ENCODE measurements around the gene DUSP19.
A peak's percentile ranks its signal among the peaks of the same experiment; 100 is the strongest.

DUSP19 gene

GRCh38 chr2:183078464-183079138 is at the start of gene DUSP19:
TSS of gene DUSP19 (plus strand) at chr2:183078747. CDS start at chr2:183078934, 187 bp downstream.
- no peaks in the 10 kb centered on the region for H3K36me3 ChIP-seq (ENCODE audit: insufficient read depth, low read depth, low read length)
- peak within 1 kb of the TSS; percentile 19 for H3K27ac ChIP-seq (ENCODE audit: low read length)
- peaks cover 18% of the 10 kb centered on the region; the same call in 1 of the 2 replicates for H3K4me1 ChIP-seq (ENCODE audit: insufficient read depth, low read length)
- H3K4me3 ChIP-seq (ENCODE audit: low read length) = peak within 1 kb of the TSS; percentile 87
- H3K9me3 ChIP-seq (ENCODE audit: insufficient read depth, low read depth, low read length) = no peaks in the 10 kb centered on the region
- peak within 1 kb of the TSS; percentile 69; the same call in 1 of the 2 replicates for H3K9ac ChIP-seq (ENCODE audit: low read depth, low read length)
- H3K27me3 ChIP-seq (ENCODE audit: insufficient read depth, low read length) = no peaks in the 10 kb centered on the region

- Histone ChIP-seq H3K4me1 (ENCODE audit: insufficient read depth, low read length) (peaks cover 11% of the 10 kb centered on the region), H3K9me3 (ENCODE audit: insufficient read depth, low read depth, low read length) (no peaks in the 10 kb centered on the region), H3K27ac (ENCODE audit: low read length) (no peak overlapping the region), H3K9ac (ENCODE audit: low read depth, low read length) (no peak overlapping the region), H3K4me3 (ENCODE audit: low read length) (no peak overlapping the region), H3K27me3 (ENCODE audit: insufficient read depth, low read length) (no peaks in the 10 kb centered on the region), H3K36me3 (ENCODE audit: insufficient read depth, low read depth, low read length) (no peaks in the 10 kb centered on the region)
These were observed 49.3 kb upstream of the DUSP19 start for GRCh38 chr2:183029219-183029618.

- H3K4me3 ChIP-seq (ENCODE audit: low read length) = no peak overlapping the region
- no peaks in the 10 kb centered on the region for H3K36me3 ChIP-seq (ENCODE audit: insufficient read depth, low read depth, low read length)
- no peak overlapping the region for H3K9ac ChIP-seq (ENCODE audit: low read depth, low read length)
- no peaks in the 10 kb centered on the region for H3K27me3 ChIP-seq (ENCODE audit: insufficient read depth, low read length)
- no peaks in the 10 kb centered on the region for H3K9me3 ChIP-seq (ENCODE audit: insufficient read depth, low read depth, low read length)
- peaks cover 29% of the 10 kb centered on the region for H3K4me1 ChIP-seq (ENCODE audit: insufficient read depth, low read length)
- H3K27ac ChIP-seq (ENCODE audit: low read length) = no peak overlapping the region
These were observed 46.4 kb upstream of the DUSP19 start for GRCh38 chr2:183031911-183032794.

- H3K36me3 ChIP-seq (ENCODE audit: insufficient read depth, low read depth, low read length) = no peaks in the 10 kb centered on the region
- H3K27ac ChIP-seq (ENCODE audit: low read length) = no peak overlapping the region
- H3K27me3 ChIP-seq (ENCODE audit: insufficient read depth, low read length) = peaks cover 3% of the 10 kb centered on the region; the same call in 1 of the 2 replicates
- H3K9ac ChIP-seq (ENCODE audit: low read depth, low read length) = no peak overlapping the region
- H3K9me3 ChIP-seq (ENCODE audit: insufficient read depth, low read depth, low read length) = no peaks in the 10 kb centered on the region
- H3K4me1 ChIP-seq (ENCODE audit: insufficient read depth, low read length) = peaks cover 30% of the 10 kb centered on the region
- peak overlapping the region; percentile 81; the same call in 1 of the 2 replicates for H3K4me3 ChIP-seq (ENCODE audit: low read length)
These were observed 44.6 kb upstream of the DUSP19 start for GRCh38 chr2:183033951-183034350.

GRCh38 chr2:183034806-183035205 is 43.7 kb upstream of the DUSP19 start:
- Histone ChIP-seq H3K27me3 (ENCODE audit: insufficient read depth, low read length) (peaks cover 10% of the 10 kb centered on the region), H3K4me3 (ENCODE audit: low read length) (peak overlapping the region; percentile 81), H3K9me3 (ENCODE audit: insufficient read depth, low read depth, low read length) (no peaks in the 10 kb centered on the region), H3K27ac (ENCODE audit: low read length) (no peak overlapping the region), H3K36me3 (ENCODE audit: insufficient read depth, low read depth, low read length) (no peaks in the 10 kb centered on the region), H3K9ac (ENCODE audit: low read depth, low read length) (peak overlapping the region; percentile 78; the same call in 1 of the 2 replicates), H3K4me1 (ENCODE audit: insufficient read depth, low read length) (peaks cover 31% of the 10 kb centered on the region)

GRCh38 chr2:183035298-183035953 is 43.1 kb upstream of the DUSP19 start:
- Histone ChIP-seq H3K27me3 (ENCODE audit: insufficient read depth, low read length) (peaks cover 10% of the 10 kb centered on the region), H3K4me3 (ENCODE audit: low read length) (peak overlapping the region; percentile 81), H3K4me1 (ENCODE audit: insufficient read depth, low read length) (peaks cover 31% of the 10 kb centered on the region), H3K9ac (ENCODE audit: low read depth, low read length) (peak overlapping the region; percentile 78; the same call in 1 of the 2 replicates), H3K9me3 (ENCODE audit: insufficient read depth, low read depth, low read length) (no peaks in the 10 kb centered on the region), H3K36me3 (ENCODE audit: insufficient read depth, low read depth, low read length) (no peaks in the 10 kb centered on the region), H3K27ac (ENCODE audit: low read length) (peak overlapping the region; percentile 39)

GRCh38 chr2:183035954-183036669 is 42.4 kb upstream of the DUSP19 start:
- H3K9me3 ChIP-seq (ENCODE audit: insufficient read depth, low read depth, low read length) = no peaks in the 10 kb centered on the region
- peaks cover 31% of the 10 kb centered on the region for H3K4me1 ChIP-seq (ENCODE audit: insufficient read depth, low read length)
- H3K9ac ChIP-seq (ENCODE audit: low read depth, low read length) = peak overlapping the region; percentile 78
- H3K27me3 ChIP-seq (ENCODE audit: insufficient read depth, low read length) = peaks cover 10% of the 10 kb centered on the region
- H3K4me3 ChIP-seq (ENCODE audit: low read length) = peak overlapping the region; percentile 81
- no peaks in the 10 kb centered on the region for H3K36me3 ChIP-seq (ENCODE audit: insufficient read depth, low read depth, low read length)
- peak overlapping the region; percentile 39 for H3K27ac ChIP-seq (ENCODE audit: low read length)

GRCh38 chr2:183037074-183037552 is 41.4 kb upstream of the DUSP19 start:
- peak overlapping the region; percentile 78 for H3K9ac ChIP-seq (ENCODE audit: low read depth, low read length)
- H3K4me1 ChIP-seq (ENCODE audit: insufficient read depth, low read length) = peaks cover 29% of the 10 kb centered on the region
- H3K36me3 ChIP-seq (ENCODE audit: insufficient read depth, low read depth, low read length) = no peaks in the 10 kb centered on the region
- no peak overlapping the region for H3K27ac ChIP-seq (ENCODE audit: low read length)
- peak overlapping the region; percentile 81 for H3K4me3 ChIP-seq (ENCODE audit: low read length)
- peaks cover 10% of the 10 kb centered on the region for H3K27me3 ChIP-seq (ENCODE audit: insufficient read depth, low read length)
- no peaks in the 10 kb centered on the region for H3K9me3 ChIP-seq (ENCODE audit: insufficient read depth, low read depth, low read length)

- H3K36me3 ChIP-seq (ENCODE audit: insufficient read depth, low read depth, low read length) = no peaks in the 10 kb centered on the region
- H3K4me1 ChIP-seq (ENCODE audit: insufficient read depth, low read length) = peaks cover 26% of the 10 kb centered on the region; the same call in 1 of the 2 replicates
- peak overlapping the region; percentile 78 for H3K9ac ChIP-seq (ENCODE audit: low read depth, low read length)
- H3K9me3 ChIP-seq (ENCODE audit: insufficient read depth, low read depth, low read length) = no peaks in the 10 kb centered on the region
- peak overlapping the region; percentile 81 for H3K4me3 ChIP-seq (ENCODE audit: low read length)
- peaks cover 10% of the 10 kb centered on the region for H3K27me3 ChIP-seq (ENCODE audit: insufficient read depth, low read length)
- H3K27ac ChIP-seq (ENCODE audit: low read length) = no peak overlapping the region
These were observed 40.8 kb upstream of the DUSP19 start for GRCh38 chr2:183037553-183038340.
